Measurements from ENCODE around the gene CD58.

GRCh38 chr1:116498789-116499628, 71.8 kb downstream of the CD58 start:
- TF ChIP-seq CTCF (IDR thresholded peaks at IDR 0.05) (peak in 1 of 3 donors; percentile 78), POLR2A (IDR thresholded peaks at IDR 0.05) (no peak)
